Neural progenitor cell (in vitro differentiated cells): Measurements from ENCODE around the gene CACNA2D4.

Source experiments
- EZH2 ChIP-seq: fragments of 200-600 bp; sonication (generic); IDR thresholded peaks from 2 replicates; pipeline ENCODE4 v1.6.1; 2017; ENCODE audit warnings: antibody characterized with exemption, mild to moderate bottlenecking, moderate library complexity
- TF ChIP-seq, protein P1 (sequence below): fragments of 200-600 bp; sonication (generic); IDR thresholded peaks from 2 replicates; pipeline ENCODE4 v1.5.1; 2017; ENCODE audit warnings: antibody characterized with exemption, mild to moderate bottlenecking

DNA sequence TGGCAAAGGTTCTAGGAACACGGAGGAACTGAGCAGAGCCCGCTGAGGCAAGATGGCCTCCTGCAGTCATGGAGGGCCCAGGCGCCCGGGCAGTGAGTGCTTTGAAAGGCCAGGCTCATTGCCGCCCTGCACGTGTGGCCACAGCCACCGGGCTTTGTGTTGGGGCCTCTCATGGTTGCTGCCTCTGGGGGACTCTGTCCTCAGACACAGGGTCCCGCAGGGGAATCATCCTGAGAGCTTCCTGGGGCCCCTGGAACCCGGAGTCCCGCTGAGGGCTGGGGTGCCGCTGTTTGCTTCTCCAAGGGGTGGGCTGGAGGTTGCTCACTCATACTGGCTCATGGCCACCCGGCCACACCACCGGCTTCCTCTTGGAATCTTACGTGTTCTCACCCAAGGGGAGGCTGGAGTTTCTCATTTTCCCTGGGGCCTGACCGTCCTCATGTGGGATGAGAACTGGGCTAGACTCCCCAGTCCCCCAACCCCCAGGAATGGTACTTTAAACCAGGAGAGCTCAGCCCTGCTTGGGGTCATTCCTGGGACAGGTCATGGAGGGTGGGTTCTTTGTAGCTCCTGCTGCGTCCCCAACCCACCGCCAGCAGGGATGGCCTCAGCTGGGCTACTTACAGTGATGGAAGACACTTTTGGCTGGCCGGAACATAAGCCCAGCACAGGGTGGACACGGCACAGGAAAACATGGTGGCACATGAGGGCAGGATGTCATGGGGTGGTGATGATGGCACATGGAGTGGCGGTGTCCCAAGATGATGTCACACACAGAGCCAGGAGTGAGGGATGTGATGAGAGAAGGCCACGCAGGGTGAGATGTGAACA, 119.2 kb downstream of the CACNA2D4 start:
- TF ChIP-seq, protein P1, sequence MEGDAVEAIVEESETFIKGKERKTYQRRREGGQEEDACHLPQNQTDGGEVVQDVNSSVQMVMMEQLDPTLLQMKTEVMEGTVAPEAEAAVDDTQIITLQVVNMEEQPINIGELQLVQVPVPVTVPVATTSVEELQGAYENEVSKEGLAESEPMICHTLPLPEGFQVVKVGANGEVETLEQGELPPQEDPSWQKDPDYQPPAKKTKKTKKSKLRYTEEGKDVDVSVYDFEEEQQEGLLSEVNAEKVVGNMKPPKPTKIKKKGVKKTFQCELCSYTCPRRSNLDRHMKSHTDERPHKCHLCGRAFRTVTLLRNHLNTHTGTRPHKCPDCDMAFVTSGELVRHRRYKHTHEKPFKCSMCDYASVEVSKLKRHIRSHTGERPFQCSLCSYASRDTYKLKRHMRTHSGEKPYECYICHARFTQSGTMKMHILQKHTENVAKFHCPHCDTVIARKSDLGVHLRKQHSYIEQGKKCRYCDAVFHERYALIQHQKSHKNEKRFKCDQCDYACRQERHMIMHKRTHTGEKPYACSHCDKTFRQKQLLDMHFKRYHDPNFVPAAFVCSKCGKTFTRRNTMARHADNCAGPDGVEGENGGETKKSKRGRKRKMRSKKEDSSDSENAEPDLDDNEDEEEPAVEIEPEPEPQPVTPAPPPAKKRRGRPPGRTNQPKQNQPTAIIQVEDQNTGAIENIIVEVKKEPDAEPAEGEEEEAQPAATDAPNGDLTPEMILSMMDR = no peak
- TF ChIP-seq EZH2 = no peak
